Measurements from ENCODE around the gene FMN1.

DNA sequence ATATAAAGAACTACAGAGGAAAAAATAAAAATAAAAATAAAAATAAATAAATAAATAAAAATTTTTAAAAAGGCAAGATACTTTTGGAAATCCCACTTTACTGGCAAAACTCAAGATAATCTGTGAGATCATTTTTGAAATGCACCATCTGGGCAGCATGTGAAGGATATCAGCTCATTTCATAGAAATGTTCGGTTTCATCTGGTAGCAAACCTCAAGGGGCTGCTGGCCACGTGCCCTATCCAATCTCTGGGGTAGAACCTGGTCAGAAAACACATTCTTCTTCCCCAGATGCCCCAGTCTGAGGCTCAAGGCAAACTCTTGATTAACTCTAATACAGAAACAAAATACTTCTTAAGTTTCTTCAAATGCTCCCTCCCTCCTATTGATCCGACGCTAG, 166.0 kb downstream of the FMN1 start:
- TF ChIP-seq, protein P1, sequence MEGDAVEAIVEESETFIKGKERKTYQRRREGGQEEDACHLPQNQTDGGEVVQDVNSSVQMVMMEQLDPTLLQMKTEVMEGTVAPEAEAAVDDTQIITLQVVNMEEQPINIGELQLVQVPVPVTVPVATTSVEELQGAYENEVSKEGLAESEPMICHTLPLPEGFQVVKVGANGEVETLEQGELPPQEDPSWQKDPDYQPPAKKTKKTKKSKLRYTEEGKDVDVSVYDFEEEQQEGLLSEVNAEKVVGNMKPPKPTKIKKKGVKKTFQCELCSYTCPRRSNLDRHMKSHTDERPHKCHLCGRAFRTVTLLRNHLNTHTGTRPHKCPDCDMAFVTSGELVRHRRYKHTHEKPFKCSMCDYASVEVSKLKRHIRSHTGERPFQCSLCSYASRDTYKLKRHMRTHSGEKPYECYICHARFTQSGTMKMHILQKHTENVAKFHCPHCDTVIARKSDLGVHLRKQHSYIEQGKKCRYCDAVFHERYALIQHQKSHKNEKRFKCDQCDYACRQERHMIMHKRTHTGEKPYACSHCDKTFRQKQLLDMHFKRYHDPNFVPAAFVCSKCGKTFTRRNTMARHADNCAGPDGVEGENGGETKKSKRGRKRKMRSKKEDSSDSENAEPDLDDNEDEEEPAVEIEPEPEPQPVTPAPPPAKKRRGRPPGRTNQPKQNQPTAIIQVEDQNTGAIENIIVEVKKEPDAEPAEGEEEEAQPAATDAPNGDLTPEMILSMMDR (IDR thresholded peaks at IDR 0.05 in 2 of 3, conservative IDR thresholded peaks at IDR 0.05 in 1 of 3; ENCODE audit: control insufficient read depth in 2 of 3, extremely low read depth in 1 of 3, insufficient read depth in 1 of 3, low read depth in 3 of 3, low read length in 3 of 3) = no peak
- TF ChIP-seq, protein P2, sequence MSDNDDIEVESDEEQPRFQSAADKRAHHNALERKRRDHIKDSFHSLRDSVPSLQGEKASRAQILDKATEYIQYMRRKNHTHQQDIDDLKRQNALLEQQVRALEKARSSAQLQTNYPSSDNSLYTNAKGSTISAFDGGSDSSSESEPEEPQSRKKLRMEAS (IDR thresholded peaks at IDR 0.05; ENCODE audit: low read depth, low read length) = no peak
- TF ChIP-seq YY1 (IDR thresholded peaks at IDR 0.05; ENCODE audit: low read depth, low read length) = no peak
- TF ChIP-seq YBX1 (IDR thresholded peaks at IDR 0.05) = no peak
- TF ChIP-seq MYC (IDR thresholded peaks at IDR 0.05; ENCODE audit: insufficient read depth, insufficient read length, insufficient replicate concordance, low read length, severe bottlenecking) = no peak
- no peak for TF ChIP-seq USF2 (IDR thresholded peaks at IDR 0.05; ENCODE audit: borderline replicate concordance, low read depth, low read length)
- TF ChIP-seq POLR2A (IDR thresholded peaks at IDR 0.05; ENCODE audit: low read depth, low read length) = no peak
- TF ChIP-seq RB1 (IDR thresholded peaks at IDR 0.05; ENCODE audit: borderline replicate concordance) = no peak
- TF ChIP-seq ETV6 (conservative IDR thresholded peaks at IDR 0.05 in 1 of 2, IDR thresholded peaks at IDR 0.05 in 1 of 2; ENCODE audit: borderline replicate concordance in 1 of 2, low read depth in 1 of 2) = no peak

Measured in GM12878 (cell line).